Stimulated activated CD4-positive, alpha-beta T cell treated with anti-CD3 and anti-CD28 coated beads, Interleukin-4, amount 100 ng/mL, for 4 hours (primary cell): ENCODE data around the gene DNAJA1.

Experiments
- DNase-seq, 2 experiments: peaks; one replicate each; pipeline ENCODE4 v3.0.0-alpha.2; 2020

Gene DNAJA1

DNA sequence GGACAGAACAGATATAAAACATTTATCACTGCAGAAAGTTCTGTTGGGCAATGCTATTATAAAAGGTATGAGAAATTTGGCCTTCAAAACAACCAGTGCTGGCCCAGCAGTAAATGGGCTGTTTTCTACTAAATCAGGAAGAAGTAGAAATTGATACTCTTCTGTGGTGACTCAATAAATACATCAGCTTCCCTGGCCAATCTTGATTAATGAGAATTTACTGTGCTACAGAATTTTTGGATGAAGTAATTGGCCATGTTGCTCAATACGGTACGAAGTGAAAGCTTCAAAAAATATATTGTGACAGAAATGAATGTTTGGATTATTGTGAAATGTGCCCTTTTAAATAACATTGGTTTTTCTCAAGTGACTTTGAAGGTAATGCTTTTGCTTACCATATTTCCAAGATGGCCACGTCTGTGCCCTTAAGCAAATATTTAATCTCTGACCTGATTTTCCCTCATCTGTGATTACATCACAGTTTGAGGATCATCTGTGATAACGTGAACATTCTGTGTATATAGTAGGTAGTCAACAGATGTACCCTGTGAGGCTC is 4.2 kb downstream of the DNAJA1 start:
- no peak for DNase-seq

DNA sequence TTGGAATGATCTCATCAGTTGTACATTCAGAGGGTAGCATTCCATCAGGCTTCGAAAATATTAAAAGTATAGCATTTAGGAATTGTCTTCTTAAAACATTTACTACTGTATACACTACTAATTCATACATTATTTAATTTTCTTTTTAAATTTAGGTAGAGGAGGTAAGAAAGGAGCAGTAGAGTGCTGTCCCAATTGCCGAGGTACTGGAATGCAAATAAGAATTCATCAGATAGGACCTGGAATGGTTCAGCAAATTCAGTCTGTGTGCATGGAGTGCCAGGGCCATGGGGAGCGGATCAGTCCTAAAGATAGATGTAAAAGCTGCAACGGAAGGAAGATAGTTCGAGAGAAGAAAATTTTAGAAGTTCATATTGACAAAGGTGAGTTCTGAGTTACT is 5.2 kb downstream of the DNAJA1 start:
- DNase-seq = no peak

DNA sequence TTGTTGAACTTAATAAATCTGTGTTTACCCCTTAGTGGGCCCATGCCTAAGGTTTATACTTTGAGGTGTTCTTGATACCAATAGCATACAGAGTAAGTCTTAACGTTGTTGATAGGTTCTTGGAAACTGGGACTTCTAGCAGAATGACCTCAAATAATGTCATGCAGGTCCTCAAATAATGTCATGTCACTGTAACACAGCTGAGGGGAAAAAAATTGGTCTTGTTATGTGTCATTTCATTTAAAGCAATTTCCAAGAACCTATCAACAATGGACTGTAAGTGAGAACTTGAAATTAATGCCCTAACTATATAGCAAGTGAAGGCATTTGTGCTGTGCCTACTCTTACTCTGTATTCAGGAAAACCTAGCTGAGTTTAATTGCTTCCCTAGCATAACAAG is 7.2 kb downstream of the DNAJA1 start:
- no peak for DNase-seq

DNA sequence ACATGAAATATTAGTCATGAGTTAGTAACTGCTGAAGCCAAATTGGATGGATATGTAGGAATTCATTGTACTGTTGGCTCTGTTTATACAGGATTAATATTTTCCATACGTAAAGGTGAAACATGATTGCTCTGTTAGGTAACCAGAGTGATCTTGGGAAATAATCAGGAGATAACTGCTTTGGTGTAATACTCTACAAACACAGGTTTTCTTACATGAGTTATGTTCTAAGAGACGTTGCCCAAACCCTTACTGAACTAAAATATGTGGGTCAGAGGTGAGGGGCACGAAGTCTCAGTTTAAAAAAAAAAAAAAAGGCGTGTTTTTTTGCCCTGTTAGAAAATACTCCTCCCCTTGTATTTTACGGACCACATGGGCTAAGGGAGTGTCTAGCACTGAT is 7.8 kb downstream of the DNAJA1 start:
- DNase-seq = no peak

DNA sequence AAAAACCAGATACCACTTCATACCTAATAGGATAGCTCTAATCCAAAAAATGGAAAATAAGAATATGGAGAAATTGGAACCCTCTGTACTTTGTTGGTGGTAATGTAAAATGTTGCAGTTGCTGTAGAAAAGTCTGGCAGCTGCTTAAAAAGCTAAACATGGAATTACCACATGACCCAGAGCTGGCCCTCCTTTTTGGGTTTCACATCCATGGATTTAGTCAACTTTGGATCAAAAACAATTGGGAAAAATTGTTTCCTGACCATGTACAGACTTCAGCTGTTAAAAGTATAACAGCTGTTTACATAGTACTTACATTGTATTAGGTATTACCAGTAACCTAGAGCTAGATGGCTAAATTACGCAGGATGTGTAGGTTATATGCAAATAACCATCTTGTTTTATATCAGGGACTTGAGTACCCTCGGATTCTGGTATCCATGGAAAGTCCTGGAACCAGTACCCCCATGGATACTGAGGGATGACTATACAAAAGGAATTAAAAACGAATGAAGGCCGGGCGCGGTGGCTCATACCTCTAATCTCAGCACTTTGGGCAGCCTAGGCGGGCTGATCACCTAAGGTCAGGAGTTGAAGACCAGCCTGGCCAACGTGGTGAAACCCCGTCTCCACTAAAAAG is 15.8 kb downstream of the DNAJA1 start:
- DNase-seq = no peak

DNA sequence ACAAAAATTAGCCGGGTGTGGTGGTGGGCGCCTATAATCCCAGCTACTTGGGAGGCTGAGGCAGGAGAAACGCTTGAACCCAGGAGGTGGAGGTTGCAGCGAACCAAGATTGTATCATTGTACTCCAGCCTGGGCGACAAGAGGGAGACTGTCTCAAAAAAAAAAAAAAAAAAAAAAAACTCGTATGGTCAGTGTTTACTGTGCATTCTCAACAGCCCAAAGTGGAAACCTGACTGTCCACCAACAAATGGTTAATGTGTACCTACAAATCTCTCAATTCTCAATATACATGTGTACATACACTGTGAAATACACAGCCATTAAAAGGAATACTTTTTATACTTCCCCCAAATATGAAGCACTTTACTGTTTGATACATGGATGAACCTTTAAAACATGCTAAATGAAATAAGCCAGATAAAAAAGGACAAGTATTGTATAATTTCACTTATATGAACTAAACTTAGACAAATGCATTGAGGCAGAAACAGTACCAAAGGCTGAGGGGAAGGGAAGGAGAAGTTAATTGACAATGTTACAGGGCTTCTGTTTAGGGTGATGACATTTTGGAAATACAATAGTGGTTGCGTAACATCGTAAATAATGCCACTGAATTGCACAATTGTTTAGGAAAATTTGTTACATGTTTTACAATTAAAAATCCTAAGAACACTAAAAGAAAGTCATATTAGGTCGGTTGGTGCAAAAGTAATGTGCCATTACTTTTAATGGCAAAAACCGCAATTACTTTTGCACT is 16.5 kb downstream of the DNAJA1 start:
- no peak for DNase-seq

DNA sequence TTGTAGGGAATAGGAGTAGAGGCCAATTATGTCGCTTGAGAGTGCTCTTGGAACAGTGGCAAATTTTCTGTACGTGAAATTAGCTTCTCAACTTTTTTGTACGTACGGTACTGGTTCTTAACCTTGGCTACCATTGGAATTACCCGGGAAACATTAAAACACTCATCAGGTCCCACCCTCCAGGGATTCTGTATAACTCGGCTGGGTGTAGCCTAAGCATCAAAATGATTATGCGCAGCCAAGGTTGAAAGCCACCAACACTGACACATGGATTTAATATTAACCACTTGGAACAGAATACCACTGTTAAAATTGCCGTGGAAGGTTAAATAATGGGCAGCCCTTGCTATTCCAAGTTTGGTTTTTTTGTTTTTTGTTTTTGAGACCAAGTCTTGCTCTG is 17.4 kb downstream of the DNAJA1 start:
- DNase-seq = no peak

DNA sequence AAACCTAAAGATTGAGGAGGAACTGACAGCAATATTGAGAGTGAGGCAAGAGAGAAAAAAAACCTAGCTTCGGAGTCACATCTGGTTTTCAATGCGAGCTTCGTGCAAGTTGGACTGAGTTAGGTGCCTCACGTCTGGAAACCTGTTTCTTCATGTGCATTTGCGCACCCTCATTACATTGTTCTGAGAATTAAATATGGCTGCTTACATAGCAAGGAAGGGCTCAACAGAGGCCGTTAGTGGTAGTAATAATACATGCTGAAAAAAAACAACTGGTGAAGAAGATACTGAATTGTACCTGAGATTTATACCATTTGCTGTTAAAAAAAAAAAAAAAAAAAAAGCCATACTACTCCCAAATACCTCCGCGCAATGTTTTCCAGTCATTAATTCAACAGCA is 18.6 kb downstream of the DNAJA1 start:
- DNase-seq = no peak

DNA sequence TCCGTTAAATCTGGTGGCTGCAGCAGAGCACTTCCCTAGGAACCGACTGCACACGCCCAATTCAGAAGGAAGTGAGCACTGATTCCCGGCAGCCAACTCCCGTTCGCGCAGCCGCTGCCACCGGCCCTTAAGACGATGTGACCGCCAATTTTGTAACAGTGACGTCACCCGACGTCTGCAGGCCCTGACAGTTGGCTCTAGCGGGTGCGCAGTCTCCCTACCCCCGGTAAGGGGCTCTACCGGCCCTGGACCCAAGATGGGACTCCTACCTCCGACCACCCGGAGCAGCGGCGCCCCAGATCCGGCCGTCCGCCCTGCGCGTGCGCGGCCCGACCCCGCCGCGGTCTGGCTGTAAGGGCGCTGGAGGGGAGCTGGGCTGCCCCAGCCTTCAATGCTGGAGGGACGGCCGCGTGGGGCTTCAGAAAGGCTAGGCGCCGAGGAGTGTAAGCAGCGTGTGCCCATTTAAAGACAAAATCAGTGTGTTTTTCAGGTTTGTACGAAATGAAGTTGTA is 19.1 kb downstream of the DNAJA1 start:
- DNase-seq = peak; percentile 36 to 43

DNA sequence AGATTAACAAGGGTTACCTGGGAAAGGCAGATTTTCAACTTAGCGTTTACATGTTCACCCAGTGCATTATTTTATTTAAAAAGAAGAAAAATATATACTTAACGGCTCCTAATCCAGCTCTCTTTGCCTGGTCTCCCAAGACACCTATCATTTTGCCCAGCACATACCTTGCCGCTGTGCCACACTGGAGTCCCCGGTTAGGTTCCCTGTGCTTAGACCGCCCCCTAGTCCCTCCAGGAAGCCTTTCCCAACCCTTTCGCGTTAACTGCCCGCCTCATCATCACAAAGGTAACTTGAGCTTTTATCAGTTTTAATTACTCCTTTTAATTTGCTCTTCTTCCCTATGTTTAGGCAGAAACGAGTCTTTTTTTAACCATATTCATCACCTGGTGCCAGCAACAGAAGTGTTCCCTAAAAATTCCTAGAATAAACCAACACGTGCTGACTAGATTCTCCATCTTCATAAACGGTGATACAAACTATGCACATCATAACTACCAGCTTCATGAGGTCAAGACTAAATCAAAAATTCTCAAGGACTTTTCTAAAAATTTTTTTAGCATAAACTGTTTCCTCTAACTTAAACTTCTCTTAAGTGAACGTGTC is 19.7 kb downstream of the DNAJA1 start:
- DNase-seq = no peak

DNA sequence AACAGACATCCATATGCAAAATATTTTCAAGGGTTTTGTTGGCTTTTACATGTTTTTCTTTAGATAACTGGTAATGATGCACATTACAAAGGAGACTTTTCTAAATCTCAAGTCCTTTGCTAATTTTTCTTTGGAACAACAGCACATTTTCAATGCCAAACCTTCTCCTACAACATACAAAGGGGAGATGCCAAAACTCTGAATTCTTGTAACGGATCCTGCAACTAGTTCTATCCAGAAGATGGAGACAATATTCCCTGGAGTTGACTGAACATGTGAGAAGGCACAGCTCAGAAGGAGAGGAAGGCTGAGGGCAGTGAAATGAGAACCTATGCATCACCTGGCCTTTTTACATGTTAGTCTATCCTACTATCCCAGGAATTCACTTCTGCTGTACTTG is 21.0 kb downstream of the DNAJA1 start:
- no peak for DNase-seq

DNA sequence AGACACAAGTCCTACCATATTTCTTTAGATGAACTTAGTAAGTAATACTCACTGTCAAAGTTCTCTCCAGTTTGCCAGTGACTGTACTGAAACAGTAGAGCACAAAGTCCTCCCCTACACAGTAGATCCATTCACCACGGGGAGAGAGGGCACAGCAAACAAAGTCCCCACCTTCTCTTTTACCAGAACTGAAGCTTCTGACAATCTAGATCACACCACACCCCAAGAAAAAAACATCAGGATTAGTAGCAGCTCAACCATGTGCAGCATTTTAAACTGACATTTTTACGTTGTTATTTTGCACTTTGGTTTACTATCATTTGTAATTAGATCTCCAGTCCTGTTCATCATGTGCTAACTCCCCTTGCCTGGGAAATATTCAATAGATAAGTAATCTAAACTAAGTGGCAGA is 23.0 kb downstream of the DNAJA1 start:
- DNase-seq = no peak

DNA sequence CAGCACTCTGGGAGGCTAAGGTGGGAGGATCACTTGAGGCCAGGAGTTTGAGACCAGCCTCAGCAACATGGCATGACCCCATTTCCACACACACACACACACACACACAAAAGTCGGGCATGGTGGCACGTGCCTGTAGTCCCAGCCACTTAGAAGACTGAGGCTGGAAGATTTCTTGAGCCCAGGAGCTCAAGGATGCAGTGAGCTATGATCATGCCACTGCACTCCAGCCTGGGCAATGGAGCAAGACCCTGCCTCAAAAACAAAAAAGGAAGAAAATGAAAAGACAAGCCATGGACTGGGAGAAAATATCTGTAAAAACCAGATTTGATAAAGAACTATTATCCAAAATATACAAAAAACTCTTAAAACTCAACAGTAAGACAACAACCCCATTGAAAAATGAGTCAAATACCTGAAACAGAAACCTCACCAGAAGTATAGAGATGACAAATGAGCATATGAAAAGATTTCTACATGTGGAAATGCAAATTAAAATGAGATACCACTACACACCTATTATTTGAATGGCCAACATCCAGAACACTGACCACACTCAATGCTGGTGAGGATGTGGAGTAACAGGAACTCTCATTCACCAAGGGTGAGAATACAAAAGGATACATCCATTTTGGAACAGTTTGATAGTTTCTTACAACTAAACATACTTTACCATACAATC is 24.7 kb downstream of the DNAJA1 start:
- no peak for DNase-seq

DNA sequence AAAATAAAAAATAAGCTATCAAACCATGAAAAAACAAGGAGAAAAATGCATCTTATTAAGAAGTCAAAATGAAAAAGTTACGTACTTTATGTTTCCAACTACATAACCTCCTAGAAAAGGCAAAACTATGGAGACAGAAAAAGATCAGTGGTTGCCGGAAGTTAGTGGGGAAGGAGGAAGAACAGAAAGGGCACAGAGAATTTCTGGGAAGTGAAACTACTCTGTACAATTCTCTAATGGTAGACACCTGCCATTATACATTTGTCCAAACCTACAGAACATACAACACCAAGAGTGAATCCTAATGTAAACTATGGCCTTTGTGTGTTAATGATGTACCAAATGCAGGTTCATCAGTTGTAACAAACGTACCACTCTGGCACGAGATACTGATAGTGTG is 26.1 kb downstream of the DNAJA1 start:
- no peak for DNase-seq

DNA sequence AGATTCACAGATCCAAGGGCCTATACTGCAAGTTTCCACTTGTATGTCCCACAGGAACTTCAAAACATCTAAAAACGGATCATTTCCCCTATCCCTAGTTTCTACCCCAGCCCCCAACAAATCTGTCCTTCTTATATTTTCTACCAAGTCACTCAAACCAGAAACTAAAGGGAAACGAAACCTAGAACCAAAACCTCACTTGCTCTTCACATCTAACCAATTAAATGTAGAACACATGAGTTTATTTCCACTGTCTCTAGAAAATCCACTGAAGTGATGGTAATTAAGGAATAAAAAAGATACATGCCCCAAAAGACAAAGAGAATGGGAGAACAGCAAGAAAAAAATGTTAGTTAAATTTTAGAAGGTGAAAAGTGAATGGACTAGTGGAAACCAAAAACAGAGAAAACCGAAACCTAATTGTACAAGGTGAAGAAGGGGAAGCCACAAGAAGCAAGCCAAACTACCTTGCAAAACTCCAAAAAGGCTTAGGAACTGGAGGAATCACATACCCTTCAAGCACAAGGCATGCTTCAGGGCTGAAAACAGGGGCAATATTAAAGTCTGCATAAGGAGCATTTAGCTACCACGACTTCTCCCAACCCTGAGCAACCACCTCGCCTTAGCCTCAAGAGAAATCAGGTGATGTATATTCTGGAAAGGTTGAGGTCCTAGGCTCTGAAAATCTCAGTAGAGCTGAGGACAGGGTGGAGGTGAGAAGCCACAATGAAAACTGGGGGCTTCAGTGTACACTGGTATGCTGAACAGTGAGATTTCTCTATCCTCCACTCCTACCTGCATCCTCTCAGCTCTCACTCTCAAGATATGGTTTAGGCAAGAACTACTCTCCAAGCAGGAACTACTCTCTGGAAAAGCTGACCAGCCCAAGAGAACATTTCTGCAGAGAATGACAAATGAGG is 40.3 kb downstream of the DNAJA1 start:
- DNase-seq = no peak

DNA sequence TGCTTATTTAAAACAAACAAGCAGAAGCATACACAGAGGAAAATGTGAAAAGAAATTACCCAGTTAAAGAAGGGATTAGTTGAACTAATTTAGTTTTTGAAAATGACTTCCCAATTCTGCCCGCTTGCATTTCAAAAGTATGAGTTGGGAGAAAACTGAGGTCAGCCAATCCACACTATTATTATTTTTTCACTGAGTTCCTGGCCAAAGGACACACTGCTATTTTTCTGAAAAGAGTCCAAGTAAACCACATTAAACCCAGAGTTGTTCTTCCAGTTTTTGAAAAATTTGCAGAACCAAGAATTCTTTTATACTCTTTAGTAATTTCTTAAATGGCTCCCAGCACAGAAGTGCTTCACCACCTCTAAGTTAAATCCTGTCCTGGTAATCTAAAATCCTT is 43.9 kb downstream of the DNAJA1 start:
- DNase-seq = no peak

DNA sequence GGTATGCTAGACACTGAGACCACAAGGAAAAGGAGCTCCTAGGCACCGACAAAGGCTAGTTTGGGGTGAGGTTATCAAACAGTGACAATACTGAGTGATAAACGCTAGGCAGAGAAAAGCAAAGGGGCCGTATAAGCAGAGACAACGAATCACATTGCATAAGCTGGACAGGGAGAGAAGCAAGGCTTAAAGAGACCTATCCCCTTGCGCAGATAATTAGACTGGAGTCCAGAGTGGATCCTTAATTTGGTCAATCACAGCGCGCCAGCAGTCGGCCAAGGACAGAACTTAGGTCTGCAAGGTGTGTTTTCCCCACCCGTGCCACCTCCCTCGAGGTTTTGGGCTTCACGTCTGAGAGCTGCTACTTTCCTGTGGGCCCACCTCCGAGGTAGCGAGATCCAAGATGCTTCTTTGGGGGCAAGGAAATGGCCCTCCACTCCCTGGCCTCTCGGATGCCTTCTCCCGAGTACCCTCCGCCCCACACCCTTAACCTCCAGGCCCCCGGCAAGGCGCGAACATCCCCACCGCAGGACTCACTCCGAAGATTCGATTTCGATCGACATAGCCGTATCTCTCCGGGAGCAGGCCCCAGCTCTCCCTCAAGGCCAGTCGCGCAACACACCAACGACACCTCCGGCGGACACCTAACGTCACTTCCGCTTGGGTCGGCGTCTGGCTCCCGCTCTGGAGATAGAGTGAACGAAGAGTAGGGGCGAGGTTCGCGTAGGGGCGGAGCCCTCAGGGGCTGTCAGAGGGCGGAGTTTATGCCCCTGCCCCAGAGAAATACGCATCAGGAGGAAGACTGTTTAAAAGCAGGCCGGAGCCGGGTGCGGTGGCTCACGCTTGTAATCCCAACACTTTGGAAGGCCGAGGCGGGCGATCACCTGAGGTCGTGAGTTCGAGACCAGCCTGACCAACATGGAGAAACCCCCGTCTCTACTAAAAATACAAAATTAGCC is 51.3 kb downstream of the DNAJA1 start, which contains the start of gene SMU1:
Gene SMU1 (minus strand): TSS at position 629 of the 959 bp plus-strand sequence. CDS start 66 bp downstream, at position 563.
- DNase-seq = peak; percentile 87 to 96

DNA sequence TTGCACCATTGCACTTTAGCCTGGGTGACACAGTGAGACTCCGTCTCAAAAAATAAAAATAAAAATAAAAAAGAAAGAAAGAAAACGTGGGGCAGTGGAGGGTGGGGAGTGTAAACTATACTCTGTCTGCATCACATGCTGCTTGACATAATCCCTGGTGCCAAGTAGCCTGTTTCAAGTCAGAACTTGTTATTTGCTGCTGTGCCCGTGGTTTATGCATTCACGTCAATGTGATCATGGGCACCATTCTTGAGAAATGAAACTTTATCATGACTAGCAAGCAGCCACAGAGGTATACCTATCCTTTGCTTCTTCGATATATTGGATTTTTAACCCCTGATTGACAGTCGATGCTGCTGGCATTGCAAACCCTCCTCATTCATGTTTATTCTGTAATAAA is 55.5 kb downstream of the DNAJA1 start:
- DNase-seq = no peak

DNA sequence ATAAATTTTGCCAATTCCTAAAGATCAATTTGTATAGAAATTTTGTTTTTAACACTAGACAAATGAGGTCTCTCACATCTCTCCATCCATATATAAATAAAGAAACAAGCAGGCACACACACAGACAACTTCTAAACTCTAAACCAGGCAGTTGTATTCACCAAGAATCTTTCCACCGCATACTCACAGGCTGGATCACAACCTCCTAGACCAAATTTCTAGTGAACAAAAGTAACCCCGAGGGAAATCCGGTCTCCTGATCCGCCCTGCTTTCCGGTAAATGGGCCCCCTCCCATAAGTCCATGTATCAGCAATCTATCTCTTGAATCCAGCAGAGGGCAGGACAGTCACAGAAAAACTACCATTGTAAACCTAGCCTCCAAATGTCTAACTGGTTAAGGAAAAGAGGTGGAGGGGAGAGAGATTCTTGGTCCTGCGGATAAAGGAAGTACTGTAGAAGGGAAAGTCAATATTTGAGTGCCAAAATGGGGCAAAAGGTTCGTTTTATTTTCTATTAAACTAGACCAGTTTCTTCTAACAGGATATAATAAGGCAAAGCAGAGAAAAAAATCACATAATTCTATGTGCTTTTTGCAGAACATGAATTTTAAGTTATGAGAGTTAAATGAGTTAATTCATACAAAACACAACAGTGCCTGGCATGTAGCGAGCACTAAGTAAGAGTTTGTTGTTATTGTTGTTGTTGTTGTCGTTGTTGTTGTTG is 56.2 kb downstream of the DNAJA1 start:
- peak; percentile 30 to 70 for DNase-seq

DNA sequence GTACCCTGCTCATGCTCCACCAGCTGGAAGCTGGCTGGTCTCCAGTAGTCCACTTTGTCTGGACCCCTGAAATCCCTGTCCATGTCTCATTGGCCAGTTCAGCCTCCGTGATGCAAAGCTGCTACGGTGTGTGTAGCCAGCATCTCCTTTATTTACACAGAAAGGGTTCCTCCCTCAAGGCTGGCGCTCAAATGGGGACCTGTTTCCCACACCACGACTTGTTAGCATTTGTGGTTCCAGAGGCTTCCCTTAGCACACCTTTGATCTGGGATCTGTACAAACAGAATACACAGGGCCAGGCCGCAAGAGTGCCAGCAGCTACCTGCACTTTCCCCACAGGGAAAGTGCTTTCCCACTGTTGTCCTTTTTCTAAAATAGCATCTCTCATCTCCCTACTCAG is 57.1 kb downstream of the DNAJA1 start:
- no peak for DNase-seq
